SK-MEL-5 (cell line): Measurements from ENCODE around the gene ACSL6. TPM values are rescaled to one million over a fixed set of nuclear protein-coding genes. Genes with fewer than 3 reads are reported as not detected.

Experiments used
- DNase-seq: peaks from one replicate; pipeline ENCODE4 v3.0.0-alpha.2; 2016; ENCODE audit warnings: low read depth, low spot score
- in situ Hi-C: cut with HindIII; loops from 2 replicates; pipeline ENCODE4 v1.10.0; 2016; ENCODE audit warnings: low sequenced_read_pairs, high pct_unique_total_duplicates, low pct_unique_long_range_greater_than_20kb
- total RNA-seq: library from RNA; depleted of rRNA; stranded (reverse); fragments of >200 nt; shearing (Covaris generic); gene quantifications from 2 replicates; pipeline ENCODE4 v1.2.3, GENCODE V29; 2014

The ACSL6 gene
- total RNA-seq, 1 experiment from 2014 or later: 0.45 TPM

- DNase-seq: no peak
- in situ Hi-C loops: no loop called here
Measured at GRCh38 chr5:132050661-132051552, 39.4 kb upstream of the ACSL6 start.

- in situ Hi-C loops: no loop called here
- DNase-seq: no peak
Measured at GRCh38 chr5:132050136-132050535, 38.7 kb upstream of the ACSL6 start.

- in situ Hi-C loops: no loop called here
- no peak for DNase-seq
Measured at GRCh38 chr5:132049559-132049958, 38.1 kb upstream of the ACSL6 start.

GRCh38 chr5:132049093-132049492 lies 37.6 kb upstream of the ACSL6 start:
- no peak for DNase-seq
- in situ Hi-C loops: no loop called here

- in situ Hi-C loops: no loop called here
- no peak for DNase-seq
Measured at GRCh38 chr5:132046880-132047299, 35.4 kb upstream of the ACSL6 start.

- in situ Hi-C loops: no loop called here
- no peak for DNase-seq
Measured at GRCh38 chr5:132044207-132044606, 32.7 kb upstream of the ACSL6 start.

GRCh38 chr5:132037353-132037752 lies 25.9 kb upstream of the ACSL6 start:
- no peak for DNase-seq
- in situ Hi-C loops: no loop called here

- in situ Hi-C loops: no loop called here
- DNase-seq: no peak
Measured at GRCh38 chr5:132033122-132033521, 21.7 kb upstream of the ACSL6 start.

- DNase-seq: no peak
Measured at GRCh38 chr5:132032196-132032595, 20.7 kb upstream of the ACSL6 start.

GRCh38 chr5:132030610-132031009 lies 19.2 kb upstream of the ACSL6 start:
- in situ Hi-C loops: no loop called here
- no peak for DNase-seq

More at GRCh38 chr5:132032196-132032595, 20.7 kb upstream of the ACSL6 start:
- in situ Hi-C loops: no loop called here

GRCh38 chr5:132029609-132030330 lies 18.3 kb upstream of the ACSL6 start:
- in situ Hi-C loops: no loop called here
- DNase-seq: no peak

- no peak for DNase-seq
- in situ Hi-C loops: no loop called here
Measured at GRCh38 chr5:132027027-132027426, 15.6 kb upstream of the ACSL6 start.

- DNase-seq: no peak
Measured at GRCh38 chr5:132026516-132027008, 15.1 kb upstream of the ACSL6 start.

GRCh38 chr5:132025403-132025971 lies 14.0 kb upstream of the ACSL6 start:
- DNase-seq: no peak
- in situ Hi-C loops: no loop called here

More at GRCh38 chr5:132026516-132027008, 15.1 kb upstream of the ACSL6 start:
- in situ Hi-C loops: no loop called here

- no peak for DNase-seq
- in situ Hi-C loops: no loop called here
Measured at GRCh38 chr5:132024789-132025402, 13.4 kb upstream of the ACSL6 start.

- in situ Hi-C loops: no loop called here
- no peak for DNase-seq
Measured at GRCh38 chr5:132024117-132024435, 12.6 kb upstream of the ACSL6 start.

GRCh38 chr5:132023258-132024116 lies 12.0 kb upstream of the ACSL6 start:
- in situ Hi-C loops: no loop called here
- DNase-seq: no peak
